Stimulated activated CD8-positive, alpha-beta memory T cell treated with anti-CD3 and anti-CD28 coated beads, Interleukin-12 subunit alpha, Interleukin-12 subunit beta, amount 100 ng/mL, for 24 hours (primary cell): Measurements from ENCODE around the gene CTIF.
A peak's percentile ranks its signal among the peaks of the same experiment; 100 is the strongest.

Source experiments
- DNase-seq: peaks from one replicate; pipeline ENCODE4 v3.0.0-alpha.2; 2020; ENCODE audit errors: extremely low read depth

Gene CTIF

DNA sequence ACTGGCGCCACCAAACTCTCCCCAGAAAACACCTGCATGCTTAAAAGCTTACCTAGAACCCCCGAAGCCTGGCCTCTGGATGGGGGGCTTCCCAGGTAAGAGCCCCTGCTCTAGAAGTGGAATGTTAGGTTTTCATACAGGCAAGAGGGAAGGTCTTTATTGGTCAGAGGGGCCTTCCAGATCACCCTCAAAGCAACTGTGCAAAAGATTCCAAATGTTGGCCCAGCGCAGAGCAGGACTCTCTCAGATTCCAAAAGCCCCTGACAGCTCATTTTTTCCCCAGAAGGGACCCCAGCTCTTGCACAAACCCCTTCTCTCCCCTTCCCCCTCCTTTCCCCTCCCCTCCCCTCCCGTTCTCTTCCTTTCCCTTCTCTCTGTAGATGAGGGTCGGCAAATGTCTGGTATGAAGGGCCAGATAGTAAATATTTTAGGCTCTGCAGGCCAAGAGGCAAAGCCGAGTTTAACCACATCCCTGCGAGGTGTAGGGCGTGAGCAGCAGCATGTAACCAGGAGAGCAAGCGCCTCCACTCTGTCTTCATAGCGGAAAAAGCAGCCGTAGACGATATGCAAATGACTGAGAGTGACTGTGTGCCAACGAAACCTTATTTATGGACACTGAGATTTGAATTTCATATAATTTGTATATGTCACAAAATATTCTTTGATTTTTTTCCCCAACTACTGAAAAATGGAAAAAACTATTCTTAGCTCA, 295.0 kb downstream of the CTIF start:
- DNase-seq, result no peak

DNA sequence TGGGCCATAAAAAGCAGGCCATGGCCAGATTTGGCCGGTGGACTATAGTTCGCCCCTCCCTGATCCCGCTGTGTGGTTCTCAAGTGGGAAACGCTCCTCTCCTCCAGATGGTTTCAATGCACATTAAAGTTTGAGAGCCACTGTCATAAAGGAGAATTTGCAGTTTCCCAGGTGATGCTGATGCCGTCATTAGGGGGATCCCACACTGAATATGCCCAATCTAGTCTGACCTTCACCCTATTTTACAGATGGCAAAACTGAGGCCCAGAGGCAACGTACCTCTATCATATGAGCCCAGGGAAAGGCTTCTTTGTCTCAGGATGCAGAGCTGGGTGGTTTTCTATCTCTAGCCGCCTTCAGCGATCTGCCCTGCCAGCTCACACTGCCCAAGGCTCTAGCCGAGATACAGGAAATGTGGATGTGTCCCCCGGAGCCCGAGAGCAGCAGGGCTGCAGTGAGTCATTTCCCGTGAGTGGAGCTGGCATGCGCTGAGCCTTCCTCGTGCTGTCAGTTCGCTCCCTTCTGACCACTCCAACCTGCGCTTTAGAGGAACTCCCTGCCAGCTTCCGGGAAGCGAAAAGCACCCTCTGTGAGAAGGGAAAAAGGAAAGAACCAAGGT, 295.7 kb downstream of the CTIF start:
- DNase-seq, result peak; percentile 50

DNA sequence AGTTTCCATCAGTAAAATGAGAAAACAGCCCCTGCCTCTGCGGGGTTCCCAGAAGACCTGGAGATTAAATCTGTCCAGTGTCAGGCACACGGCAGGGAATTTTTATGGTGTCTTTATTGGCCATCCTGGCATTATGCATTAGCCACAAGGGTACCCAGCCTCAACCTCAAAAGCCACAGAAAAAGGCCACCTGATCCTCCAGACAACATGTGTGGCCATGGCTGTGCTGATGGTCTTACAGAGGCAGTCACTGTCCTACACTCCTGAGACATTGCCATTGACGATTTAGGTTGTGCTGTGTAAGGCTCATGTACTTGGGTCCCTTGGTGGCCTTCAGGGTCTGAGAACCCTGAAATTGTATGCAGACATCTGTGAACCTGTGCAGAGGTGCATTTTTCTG, 296.3 kb downstream of the CTIF start:
- no peak for DNase-seq

DNA sequence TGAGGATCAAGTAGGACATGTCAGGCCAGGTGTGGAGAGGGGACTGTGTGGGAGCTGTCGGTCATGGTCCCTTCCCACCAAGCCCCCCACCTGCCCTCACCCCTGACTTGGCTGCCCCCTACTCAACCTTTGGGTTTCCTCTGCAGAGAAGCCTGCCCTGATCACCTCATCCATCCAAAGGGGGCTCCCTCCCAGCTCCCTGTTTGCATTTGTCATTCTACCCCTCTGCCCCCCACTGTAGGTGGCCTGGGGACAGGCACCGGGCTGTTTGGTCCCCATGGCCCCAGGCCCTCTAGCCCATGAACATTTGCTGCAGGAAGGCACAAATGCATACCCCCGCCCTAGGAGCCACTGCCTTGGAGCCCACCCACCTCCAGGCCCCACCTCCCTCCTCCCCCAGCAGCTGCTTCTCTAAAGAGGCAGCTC, 296.9 kb downstream of the CTIF start:
- DNase-seq, result no peak

DNA sequence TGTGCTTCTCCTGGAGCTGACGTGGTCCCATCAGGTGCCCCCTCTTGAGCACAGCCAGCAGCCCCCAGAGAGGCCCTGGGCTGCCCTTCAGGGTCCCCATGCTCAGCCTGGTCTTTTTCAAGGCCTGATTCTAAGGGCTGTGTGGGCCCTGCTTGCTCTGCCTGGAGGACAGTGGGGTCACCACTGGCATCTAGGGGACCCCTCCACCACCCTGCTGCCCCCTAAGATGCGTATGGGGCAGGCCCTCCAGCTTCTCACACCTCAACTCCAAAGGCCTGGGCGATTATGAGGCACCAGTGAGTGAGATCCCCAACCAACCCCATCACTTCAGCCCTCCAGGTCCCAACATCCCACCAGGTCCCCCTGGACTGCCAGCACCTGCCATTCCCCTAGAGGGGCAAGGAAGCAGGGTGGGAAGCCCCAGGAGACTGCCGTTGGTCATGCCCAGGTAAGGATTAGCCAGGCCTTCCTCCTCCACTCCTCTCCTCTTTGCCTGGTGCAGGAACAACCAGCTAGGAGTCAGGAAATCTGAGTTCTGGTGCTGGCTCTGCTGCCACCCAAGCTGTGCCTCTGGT, 297.5 kb downstream of the CTIF start:
- no peak for DNase-seq

DNA sequence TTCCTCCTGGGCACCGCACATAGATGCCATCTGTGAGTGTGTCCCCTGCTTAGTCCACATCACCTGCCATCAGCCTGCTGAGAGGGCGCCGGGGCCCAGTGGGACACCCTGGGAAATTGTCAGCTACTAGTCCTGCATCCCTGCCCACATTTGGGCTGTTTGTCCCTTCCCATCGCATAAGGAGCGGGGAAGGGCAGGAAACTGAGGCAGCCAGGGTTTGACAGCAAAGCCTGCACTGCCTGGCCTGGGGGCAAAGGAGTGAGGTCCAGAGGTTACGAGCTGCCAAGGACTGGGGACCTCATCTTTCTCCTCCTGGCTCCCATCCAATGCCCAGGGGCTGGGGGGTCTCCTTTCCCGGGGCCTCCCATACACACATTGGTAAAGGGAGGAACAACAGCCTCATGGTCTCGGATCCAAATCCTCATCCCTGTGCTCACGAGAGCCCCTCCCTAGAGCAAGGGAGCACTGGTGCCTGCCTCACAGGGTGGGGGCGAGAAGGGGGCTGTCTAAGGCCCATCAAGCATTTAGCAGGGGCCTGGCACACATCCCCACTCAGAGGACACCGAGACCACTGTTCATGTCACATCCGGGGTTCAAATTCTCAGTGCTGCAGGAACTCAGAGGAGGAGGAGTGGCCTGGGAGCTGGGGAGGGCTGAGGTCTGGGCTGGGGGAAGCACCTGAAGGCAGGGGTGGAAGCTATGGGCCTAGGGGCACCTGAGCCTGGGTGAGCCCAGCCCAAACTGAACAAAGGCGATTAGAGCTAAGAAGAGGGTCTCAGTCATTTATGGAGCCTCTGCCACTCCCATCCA, 298.2 kb downstream of the CTIF start:
- no peak for DNase-seq

DNA sequence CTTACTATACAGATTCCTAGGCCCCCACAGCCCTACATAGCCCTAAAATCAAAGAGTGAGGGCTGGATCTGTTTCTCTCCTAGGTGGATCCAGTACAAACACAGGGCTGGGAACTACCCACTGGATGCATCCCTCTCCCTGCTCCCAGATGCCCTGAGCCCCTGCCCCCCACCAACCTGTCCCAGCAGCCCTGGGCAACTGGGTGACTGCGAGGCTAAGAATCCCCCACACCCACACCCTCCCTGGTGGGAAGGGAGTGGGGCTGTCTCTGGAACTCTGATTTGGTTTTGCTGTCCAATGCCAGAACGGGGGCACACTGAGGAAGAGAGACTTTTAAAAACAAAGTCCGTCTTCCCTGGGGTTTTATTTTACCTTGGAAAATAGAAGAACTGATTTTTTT, 298.8 kb downstream of the CTIF start:
- no peak for DNase-seq

DNA sequence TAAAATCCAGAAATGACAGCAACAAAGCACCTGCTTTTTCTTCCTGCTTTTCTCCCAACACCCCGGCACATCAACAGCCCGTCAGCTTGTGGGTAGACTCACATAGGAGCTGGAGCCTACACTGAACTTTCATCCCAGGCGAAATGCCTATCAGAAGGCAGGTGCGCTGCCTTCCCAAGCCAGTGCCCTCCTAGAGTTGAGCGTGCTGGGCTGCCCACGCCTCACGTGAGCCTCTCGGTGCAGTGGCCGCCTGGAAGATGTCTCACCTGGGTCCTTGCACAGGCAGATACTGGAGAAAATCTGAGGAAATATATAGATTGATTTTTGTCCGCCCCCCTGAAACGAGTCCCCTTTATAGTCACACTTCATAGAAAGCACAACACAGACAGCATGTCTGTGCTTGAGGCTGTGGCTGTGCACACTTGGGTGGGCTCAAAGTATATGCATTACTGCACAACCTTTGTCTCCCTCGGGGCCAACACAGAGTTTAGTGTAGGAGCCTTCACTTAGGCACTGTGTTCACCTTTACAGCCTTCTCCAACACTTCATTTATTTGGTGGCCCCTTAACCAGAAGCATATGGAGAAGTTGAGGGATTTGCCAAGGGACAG, 299.4 kb downstream of the CTIF start:
- DNase-seq, result no peak

DNA sequence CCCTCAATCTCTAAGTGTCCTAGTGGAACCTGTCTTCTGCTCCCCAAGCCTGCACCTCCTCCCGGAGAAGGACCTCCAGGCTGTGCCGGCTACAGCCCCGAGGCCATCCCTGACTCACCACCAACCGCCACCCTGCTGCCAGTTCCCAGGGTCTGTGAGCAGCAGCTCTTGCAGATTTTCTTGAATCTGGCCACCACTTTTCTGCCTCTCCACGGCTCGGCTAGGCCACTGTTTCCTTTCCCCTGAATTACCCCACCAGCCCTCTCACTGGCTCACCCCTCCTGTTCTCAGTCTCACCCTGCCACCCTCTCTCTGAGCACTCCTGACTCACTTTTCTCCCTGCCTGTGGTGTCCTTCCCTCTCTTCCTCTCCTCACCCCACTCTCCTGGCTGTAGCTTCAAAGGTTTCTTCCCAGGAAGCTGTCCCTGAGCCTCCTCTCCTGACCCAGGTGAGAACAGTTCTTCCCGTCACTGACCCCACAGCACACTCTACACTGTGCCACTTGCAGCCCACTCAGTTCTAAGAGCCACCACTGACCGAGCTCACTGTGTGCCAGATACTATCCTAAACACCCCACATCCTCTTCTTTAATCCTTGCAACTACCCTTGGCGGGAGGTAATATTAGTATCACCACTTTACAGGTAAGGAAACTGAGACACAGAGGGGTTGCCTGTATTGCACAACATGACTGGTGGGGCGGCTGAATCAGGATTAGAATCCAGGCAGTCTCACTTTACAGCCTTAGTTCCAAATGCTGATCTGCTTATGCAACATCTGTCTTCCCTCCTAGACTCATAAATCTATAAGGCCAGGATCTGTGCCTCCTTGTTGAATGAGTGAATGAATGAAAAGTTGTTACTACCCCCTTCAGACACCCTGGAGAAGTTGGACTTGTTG, 300.3 kb downstream of the CTIF start:
- DNase-seq, result no peak

DNA sequence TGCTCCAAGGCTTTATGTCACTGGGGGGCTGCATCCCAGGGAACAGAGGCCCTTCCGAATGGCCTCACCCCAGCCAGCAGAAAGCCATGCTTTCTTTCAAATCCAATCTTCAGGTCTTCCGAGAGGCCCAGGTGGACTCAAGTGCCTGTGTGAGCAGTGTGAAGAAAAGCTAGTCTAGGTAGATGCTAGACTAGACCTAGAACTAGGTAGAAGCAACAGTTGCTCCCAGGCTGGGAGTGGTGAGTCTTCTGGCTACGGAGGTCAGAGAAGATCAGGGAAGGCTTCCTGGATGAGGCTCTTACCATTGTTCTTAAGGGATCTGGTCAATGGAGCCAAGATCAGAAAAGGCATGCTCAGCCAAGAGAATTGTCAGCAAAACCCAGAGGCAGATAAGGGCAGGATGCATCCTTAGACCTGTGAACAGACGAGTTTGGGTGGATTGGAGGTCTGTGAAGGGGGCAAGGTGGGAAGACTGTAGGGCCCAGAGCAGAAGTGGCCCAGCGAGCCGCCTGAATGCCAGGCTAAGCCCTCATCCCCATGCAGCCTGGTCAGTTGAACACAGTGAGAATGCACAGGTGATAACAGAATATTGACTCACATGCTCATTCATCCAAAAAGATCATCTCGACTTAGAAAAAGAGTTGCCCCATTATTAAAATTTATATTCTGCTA, 301.1 kb downstream of the CTIF start:
- DNase-seq, result no peak

DNA sequence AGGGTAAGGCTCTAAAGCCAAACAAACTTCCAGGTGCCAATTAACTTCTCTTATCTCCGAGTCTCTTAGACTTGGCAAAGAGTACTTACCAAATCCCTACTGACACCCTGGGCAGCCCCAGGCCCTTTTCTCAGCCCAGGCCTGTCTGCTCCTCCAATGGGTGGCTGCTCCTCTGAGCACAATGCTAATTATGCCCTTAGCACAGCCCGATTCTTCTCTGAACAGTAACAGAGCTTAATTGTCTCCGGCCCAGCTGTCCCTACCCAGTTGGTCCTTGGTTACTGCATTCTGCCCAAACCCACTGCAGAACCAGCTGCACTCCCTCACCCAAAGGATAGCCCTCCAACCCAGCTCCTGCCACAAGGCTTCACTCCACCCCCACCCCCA, 301.7 kb downstream of the CTIF start:
- DNase-seq, result no peak

DNA sequence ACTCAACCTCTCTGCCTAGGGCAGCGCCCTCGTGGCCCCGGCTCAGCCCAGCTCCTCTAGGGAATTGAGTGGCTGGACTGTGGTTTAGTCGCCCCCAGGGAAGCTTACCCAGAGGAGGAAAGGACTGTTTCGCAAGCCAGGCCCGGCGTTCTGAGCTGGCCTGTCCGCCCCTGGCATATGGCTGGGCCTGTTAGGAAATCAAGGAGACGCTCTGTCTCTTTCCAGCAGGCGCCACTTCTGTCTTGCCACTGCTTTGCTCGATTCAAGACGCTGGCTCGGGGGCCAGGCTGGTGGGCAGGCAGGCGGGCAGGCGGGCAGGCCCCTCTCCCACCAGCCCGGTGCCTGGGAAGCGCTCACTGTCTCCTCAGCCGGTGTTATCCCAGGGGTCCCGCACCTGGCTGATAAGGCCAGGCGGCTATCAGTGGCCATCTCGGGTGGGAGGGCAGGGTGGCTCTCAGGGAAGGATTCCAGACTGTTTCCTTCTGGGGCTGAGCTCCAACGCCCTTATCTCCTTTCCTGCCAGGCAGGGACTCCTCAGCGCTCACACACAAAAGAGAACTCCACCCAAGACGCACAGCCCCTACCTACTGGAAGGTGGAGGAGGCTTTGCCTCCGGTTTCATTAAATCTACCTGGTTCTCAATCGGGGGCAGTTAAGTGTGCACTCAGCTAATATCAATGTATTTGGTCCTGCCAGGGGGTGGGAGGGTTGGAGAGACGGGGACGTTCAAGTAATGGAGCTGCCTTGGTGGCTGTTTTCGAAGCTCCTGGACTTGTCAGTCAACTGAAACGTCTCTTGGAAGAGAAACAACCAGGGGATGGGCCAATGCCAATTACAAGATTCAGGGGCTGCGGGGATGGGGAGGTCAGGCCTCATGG, 302.8 kb downstream of the CTIF start:
- DNase-seq, result no peak

DNA sequence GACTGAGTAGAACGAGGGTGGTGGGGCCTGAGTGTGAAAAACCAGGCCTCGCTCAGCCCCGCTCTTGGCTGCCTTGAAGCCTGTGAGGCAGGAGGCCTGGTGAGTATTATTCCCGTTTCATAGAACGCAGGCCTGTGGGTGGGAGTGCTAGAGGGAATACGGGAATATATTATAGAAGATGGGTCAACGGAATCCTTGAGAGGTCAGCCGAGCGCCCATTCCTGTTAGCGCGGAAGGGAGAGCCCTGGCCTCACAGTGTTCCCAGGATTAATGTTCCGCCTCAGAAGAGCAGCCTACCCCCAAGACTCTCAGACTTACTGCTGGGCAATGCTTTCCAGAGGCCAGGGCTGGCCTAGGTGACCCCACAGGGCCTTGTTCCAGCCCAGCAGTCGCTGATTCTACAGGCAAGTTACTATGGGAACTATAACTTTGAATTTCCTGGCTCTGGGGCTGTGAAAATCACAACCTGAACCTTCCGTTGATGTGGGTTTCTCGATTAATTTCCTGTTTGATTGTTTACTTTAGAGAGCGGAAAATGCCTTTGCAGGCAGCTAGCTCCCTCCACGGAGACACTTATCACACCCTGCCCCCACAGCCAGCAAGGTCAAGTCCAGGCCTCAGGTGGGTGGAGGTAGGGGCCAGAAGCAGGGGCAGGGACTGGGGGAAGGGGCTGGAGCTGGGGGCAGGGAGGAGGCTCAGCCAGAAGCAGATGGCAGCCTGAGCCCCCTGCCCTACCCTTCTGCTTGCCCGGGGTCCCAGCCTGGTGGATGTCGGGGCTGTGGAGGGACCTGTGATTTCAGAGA, 303.6 kb downstream of the CTIF start:
- no peak for DNase-seq

DNA sequence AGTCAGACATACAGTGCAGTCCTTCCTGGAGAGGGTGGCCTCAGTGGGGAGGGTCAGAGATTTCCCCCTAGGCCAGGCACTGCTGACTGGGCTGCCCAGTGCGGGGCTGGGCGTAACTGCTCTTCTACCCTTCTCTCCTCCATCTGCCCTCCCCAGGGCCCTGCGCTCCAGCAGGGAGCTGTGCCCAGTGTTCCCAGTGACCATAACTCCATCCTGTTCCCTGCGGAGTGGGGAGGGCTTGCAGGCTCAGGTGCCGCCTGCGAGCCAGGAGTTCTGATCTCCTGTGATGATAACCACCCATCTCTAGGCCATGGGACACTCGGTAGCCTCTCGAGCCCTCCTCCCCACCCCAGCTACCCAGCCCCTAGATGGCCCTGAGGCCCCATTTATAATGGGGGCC, 304.3 kb downstream of the CTIF start:
- no peak for DNase-seq

DNA sequence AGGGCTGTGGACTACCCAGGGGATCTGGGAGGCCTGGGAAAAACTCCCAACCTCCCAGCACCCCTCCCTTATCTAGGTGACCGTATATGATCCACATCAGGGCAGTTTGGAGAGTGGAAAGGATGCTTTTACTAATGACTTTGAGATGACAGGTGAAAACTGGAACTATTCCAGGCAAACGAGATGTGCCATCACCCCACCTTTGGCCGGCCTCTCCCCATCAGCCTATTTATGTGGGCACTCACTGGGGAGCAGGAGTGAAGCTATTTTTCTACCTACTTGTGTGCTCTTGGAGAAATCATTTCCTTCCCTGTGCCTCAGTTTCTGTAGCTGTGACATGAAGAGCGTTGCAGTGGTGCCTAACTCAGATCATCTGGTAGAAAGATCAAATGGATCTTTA, 304.8 kb downstream of the CTIF start:
- no peak for DNase-seq

DNA sequence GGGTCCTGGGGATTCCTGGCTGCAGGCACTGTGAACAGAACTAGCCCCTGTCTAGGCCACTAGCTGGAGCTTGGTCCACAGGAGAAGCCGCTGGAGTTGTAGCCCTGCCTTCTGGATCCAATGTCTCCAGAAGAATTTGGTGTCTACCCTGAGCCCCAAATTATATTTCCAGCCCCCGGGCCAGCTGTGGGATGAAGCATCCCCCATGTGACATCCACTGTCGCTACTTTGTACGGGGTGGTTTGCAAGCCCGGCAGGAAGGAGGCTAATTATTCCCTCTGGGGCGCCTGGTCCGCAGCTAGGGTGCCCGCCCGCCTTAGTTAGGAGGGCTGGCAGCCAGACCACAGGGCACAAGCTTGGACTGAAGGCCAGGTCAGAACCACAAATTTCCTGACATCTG, 305.4 kb downstream of the CTIF start:
- DNase-seq, result no peak

DNA sequence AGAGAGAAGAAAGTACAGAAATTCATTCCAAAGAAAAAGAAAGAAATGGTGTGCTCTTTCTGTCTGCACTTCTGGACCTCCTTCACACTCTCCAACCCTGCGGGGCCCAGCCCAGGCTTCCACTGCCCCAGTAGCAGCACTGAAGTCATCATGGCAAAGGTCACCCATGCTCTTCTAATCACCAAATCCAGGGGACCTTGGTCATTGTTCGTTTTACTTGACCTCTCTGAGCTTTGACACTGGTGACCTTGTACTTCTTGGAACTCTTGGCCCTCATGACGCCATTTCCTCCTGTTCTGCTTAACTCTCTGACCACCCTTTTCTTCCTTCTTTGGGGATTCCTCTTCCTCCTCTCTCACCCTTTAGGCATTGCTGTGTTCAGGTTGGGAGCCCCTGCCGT, 306.3 kb downstream of the CTIF start:
- DNase-seq, result no peak

DNA sequence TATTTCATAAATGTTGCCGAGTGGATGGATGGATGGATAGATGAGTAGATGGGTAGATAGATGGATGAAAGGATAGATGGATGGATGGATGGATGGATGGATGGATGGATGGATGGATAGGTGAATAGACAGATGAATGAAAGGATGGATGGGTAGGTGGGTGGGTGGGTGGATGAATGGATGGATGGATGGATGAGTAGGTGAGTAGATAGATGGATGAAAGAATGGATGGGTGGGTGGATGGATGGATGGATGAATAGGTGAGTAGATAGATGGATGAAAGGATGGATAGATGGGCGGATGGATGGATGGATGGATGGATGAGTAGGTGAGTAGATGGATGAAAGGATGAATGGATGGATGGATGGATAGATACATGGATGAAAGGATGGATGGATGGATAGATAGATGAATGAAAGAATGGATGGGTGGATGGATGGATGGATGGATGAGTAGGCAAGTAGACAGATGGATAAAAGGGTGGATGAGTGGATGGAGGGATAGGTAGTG, 307.6 kb downstream of the CTIF start:
- DNase-seq, result no peak
